Heart left ventricle (tissue), 13 donors: ENCODE measurements around the gene FBH1.

Experiments
- POLR2A ChIP-seq, 2 donors: fragments of 450-650 bp; IDR thresholded peaks; one replicate each; pipeline ENCODE4 v1.6.1; 2017; ENCODE audit warnings: antibody characterized with exemption in 2 of 2, mild to moderate bottlenecking in 2 of 2, moderate library complexity in 2 of 2
- TF ChIP-seq, protein P1 (sequence below), 12 donors: fragments of 200-600 bp; sonication (generic) in 4 of 12; IDR thresholded peaks; one replicate each; pipeline versions ENCODE4 v1.5.0 to v1.8.0; 2018 to 2022; ENCODE audit warnings: antibody characterized with exemption in 12 of 12, mild to moderate bottlenecking in 5 of 12
- donor health status: ischemic (EF 13 %, LVEDD 7.1; RV severe dilation, severe dysfunction).
- donor health status: DM: no; HTN: yes; CAD: no.
- donor health status: DM: no; HTN: no; CAD: no.
- donor health status: ischemic (EF 25% LVEDD 6.9; RV normal size, moderate dysfunction).
- donor health status: ischemic (EF 25% LVEDD 5.7; RV mildly dilated, moderate dysfunction).
- donor health status: ischemic (EF 35%, LVEDD 5.7; RV mildly dilated, moderate dysfunction).
- donor health status: nonischemic (EF 11% LVEDD 7.7; RV severe dilation, severe dysfunction).
- donor health status: DM: yes; HTN: yes; CAD: no.
- donor health status: PGD.
- donor health status: ischemic (EF 29% LVEDD 5.4; RV normal size, mild dysfunction).
- donor health status: nonischemic (EF 23%, LVEDD 6.1; RV moderate dilation, normal function).

DNA sequence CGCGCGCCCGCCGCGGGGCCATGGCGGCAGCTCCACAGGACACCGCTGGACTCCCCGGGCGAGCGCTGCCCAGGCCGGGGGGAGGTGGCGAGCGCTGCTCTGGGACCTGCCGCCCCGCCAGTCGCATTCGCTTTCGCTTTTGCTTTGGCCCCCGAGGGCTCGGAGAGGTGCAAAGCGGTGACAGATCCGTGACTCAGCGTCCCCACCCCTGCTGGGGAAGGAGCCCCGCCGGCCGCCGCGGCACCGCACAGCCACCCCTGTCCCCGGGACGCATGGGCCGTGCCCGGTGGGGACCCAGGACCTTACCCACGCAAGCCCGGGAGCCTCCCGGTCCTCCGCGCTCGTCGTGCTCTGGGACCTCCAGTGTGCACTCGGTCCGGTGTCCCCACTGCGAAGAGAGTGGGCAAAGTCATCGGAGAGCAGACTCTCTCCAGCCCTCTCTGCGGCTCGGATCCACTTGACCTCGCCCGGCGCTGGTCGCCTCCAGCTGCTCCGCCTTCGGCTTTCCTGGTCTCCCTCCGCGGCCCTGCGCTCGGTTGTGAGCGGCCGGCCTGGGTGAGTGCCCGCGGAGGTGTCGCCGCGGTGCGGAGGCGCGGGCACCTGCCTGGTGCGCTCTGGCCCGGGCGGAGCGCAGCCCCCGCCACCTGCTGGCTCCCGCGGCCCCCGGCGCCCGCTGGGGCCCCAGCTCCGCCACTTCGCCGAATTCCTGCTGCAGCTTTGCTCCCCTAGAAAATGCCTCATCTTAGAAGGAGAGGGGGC lies 87.6 kb downstream of the FBH1 start, which contains the start of gene IL15RA:
- TF ChIP-seq, protein P1, sequence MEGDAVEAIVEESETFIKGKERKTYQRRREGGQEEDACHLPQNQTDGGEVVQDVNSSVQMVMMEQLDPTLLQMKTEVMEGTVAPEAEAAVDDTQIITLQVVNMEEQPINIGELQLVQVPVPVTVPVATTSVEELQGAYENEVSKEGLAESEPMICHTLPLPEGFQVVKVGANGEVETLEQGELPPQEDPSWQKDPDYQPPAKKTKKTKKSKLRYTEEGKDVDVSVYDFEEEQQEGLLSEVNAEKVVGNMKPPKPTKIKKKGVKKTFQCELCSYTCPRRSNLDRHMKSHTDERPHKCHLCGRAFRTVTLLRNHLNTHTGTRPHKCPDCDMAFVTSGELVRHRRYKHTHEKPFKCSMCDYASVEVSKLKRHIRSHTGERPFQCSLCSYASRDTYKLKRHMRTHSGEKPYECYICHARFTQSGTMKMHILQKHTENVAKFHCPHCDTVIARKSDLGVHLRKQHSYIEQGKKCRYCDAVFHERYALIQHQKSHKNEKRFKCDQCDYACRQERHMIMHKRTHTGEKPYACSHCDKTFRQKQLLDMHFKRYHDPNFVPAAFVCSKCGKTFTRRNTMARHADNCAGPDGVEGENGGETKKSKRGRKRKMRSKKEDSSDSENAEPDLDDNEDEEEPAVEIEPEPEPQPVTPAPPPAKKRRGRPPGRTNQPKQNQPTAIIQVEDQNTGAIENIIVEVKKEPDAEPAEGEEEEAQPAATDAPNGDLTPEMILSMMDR (IDR thresholded peaks at IDR 0.05), result peak in 5 of 12 donors; percentile 22 to 38 (median 28)
- TF ChIP-seq POLR2A (IDR thresholded peaks at IDR 0.05), result peak in 1 of 2 donors; percentile 59
